Erythroblast (primary cell): ENCODE data around the gene ZC3H7B.

Experiments used
- DNase-seq, 2 experiments: peaks; one replicate each; lab custom pipeline; 2025; lab: John Stamatoyannopoulos, UW
- GATA1 ChIP-seq: IDR thresholded peaks from 2 replicates; pipeline ENCODE4 v1.6.1; 2011; ENCODE audit warnings: low read depth, mild to moderate bottlenecking, control low read depth, low read length, moderate library complexity
- POLR2A ChIP-seq: IDR thresholded peaks from 2 replicates; pipeline ENCODE4 v1.6.1; 2011; ENCODE audit warnings: mild to moderate bottlenecking, low read length

Gene ZC3H7B

DNA sequence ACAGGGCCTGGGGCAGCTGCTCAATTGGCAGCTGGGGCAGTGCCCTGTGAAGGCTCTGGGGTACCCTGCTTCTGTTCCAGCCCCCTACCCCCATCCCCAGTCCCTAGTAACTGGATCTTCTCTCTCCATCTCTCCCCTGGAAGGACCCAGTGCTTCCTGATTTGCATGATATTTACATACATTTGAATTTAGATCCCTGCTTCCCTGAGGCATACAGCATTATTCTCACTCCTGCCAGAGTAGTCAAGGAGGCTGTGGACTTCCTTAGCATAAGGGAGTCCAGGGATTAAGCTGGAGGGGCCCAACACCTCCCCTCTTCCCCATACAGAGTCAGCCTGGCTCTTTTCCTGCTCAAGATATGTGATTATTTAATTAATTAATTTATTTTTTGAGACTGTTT, 105.1 kb downstream of the ZC3H7B start:
- no peak for DNase-seq
- TF ChIP-seq POLR2A: no peak
- TF ChIP-seq GATA1: no peak

DNA sequence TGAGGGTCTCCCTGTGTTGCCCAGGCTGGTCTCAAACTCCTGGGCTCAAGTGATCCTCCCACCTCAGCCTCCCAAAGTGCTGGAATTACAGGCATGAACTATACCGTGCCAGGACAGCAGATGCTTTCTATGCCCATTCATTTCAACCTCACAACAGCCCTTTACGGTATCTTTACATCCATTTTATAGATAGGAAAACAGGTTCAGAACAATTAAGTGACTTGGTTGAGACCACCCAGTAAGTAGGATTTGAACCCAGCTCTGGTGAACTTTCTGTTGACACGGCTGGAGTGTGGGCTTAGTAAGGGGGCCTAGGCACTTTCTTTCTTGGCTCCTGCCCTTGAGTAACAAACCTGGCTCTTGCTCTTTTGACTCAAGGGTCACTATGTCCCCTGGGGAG, 106.1 kb downstream of the ZC3H7B start:
- TF ChIP-seq POLR2A (no peak), GATA1 (no peak)
- DNase-seq: no peak

DNA sequence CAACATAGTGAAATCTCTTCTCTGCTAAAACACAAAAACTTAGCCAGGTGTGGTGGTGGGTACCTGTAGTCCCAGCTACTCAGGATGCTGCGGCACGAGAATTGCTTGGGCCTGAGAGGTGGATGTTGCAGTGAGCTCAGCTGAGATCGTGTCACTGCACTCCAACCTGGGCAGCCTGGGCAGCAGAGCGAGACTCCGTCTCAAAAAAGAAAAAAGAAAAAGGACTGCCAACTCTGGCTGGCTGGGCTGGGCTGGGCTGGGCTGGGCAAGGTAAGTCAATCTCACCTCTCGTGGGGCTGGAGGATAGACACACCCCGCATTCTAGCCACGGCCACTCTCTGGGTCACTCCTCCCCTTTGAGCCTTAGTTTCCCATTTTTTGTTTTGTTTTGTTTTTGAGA, 107.3 kb downstream of the ZC3H7B start:
- no peak for TF ChIP-seq POLR2A
- TF ChIP-seq GATA1: no peak
- DNase-seq: no peak
